ENCODE results near the gene GRID2. TPM values are rescaled to one million over a fixed set of nuclear protein-coding genes. Genes with fewer than 3 reads are reported as not detected.

The GRID2 gene
- total RNA-seq, 1 donor from 2014 or later: 11.6 TPM

- DNase-seq (ENCODE audit: low spot score): no peak
- H3K4me1 Mint-ChIP-seq (ENCODE audit: unreplicated experiment): no peaks in the 10 kb centered on the region
- no peaks in the 10 kb centered on the region for H3K9me3 Mint-ChIP-seq (ENCODE audit: unreplicated experiment)
Measured at GRCh38 chr4:92862509-92862908, 558.7 kb downstream of the GRID2 start.

GRCh38 chr4:92864096-92864495 lies 560.3 kb downstream of the GRID2 start:
- TF ChIP-seq CTCF (IDR thresholded peaks at IDR 0.05; ENCODE audit: unreplicated experiment): no peak
- no peak overlapping the region for H3K27ac Mint-ChIP-seq (ENCODE audit: unreplicated experiment)
- no peaks in the 10 kb centered on the region for H3K27me3 Mint-ChIP-seq (ENCODE audit: unreplicated experiment)
- no peak for DNase-seq (ENCODE audit: low spot score)
- no peaks in the 10 kb centered on the region for H3K4me1 Mint-ChIP-seq (ENCODE audit: unreplicated experiment)
- no peak overlapping the region for H3K4me3 Mint-ChIP-seq (ENCODE audit: unreplicated experiment)
- H3K9me3 Mint-ChIP-seq (ENCODE audit: unreplicated experiment): no peaks in the 10 kb centered on the region
- H3K36me3 Mint-ChIP-seq (ENCODE audit: low read depth, unreplicated experiment): no peaks in the 10 kb centered on the region

More at GRCh38 chr4:92862509-92862908, 558.7 kb downstream of the GRID2 start:
- Mint-ChIP-seq H3K4me3 (ENCODE audit: unreplicated experiment) (no peak overlapping the region), H3K27me3 (ENCODE audit: unreplicated experiment) (no peaks in the 10 kb centered on the region), H3K27ac (ENCODE audit: unreplicated experiment) (no peak overlapping the region), H3K36me3 (ENCODE audit: low read depth, unreplicated experiment) (no peaks in the 10 kb centered on the region)
- TF ChIP-seq CTCF (IDR thresholded peaks at IDR 0.05; ENCODE audit: unreplicated experiment): no peak

GRCh38 chr4:92872604-92873003 lies 568.8 kb downstream of the GRID2 start:
- H3K27ac Mint-ChIP-seq (ENCODE audit: unreplicated experiment): no peak overlapping the region
- peaks cover 5% of the 10 kb centered on the region for H3K4me1 Mint-ChIP-seq (ENCODE audit: unreplicated experiment)
- H3K9me3 Mint-ChIP-seq (ENCODE audit: unreplicated experiment): no peaks in the 10 kb centered on the region
- no peak for TF ChIP-seq CTCF (IDR thresholded peaks at IDR 0.05; ENCODE audit: unreplicated experiment)
- H3K36me3 Mint-ChIP-seq (ENCODE audit: low read depth, unreplicated experiment): no peaks in the 10 kb centered on the region
- no peak for DNase-seq (ENCODE audit: low spot score)
- H3K27me3 Mint-ChIP-seq (ENCODE audit: unreplicated experiment): no peaks in the 10 kb centered on the region
- H3K4me3 Mint-ChIP-seq (ENCODE audit: unreplicated experiment): no peak overlapping the region

GRCh38 chr4:92885632-92886031 lies 581.9 kb downstream of the GRID2 start:
- Mint-ChIP-seq H3K36me3 (ENCODE audit: low read depth, unreplicated experiment) (no peaks in the 10 kb centered on the region), H3K9me3 (ENCODE audit: unreplicated experiment) (peaks cover 3% of the 10 kb centered on the region), H3K4me1 (ENCODE audit: unreplicated experiment) (no peaks in the 10 kb centered on the region), H3K4me3 (ENCODE audit: unreplicated experiment) (no peak overlapping the region), H3K27ac (ENCODE audit: unreplicated experiment) (no peak overlapping the region), H3K27me3 (ENCODE audit: unreplicated experiment) (no peaks in the 10 kb centered on the region)
- no peak for DNase-seq (ENCODE audit: low spot score)
- no peak for TF ChIP-seq CTCF (IDR thresholded peaks at IDR 0.05; ENCODE audit: unreplicated experiment)

- H3K4me3 Mint-ChIP-seq (ENCODE audit: unreplicated experiment): no peak overlapping the region
Measured at GRCh38 chr4:92952426-92952825, 648.7 kb downstream of the GRID2 start.

More at GRCh38 chr4:92952426-92952825, 648.7 kb downstream of the GRID2 start:
- Mint-ChIP-seq H3K36me3 (ENCODE audit: low read depth, unreplicated experiment) (no peaks in the 10 kb centered on the region), H3K27ac (ENCODE audit: unreplicated experiment) (no peak overlapping the region), H3K4me1 (ENCODE audit: unreplicated experiment) (no peaks in the 10 kb centered on the region), H3K9me3 (ENCODE audit: unreplicated experiment) (no peaks in the 10 kb centered on the region), H3K27me3 (ENCODE audit: unreplicated experiment) (no peaks in the 10 kb centered on the region)
- no peak for TF ChIP-seq CTCF (IDR thresholded peaks at IDR 0.05; ENCODE audit: unreplicated experiment)
- DNase-seq (ENCODE audit: low spot score): no peak
